HG03103 (cell line): ENCODE measurements around the gene AP3S2.
"Not testable (repeated sequence)": the region's sequence is repeated elsewhere in the genome, so short reads cannot be mapped to it uniquely, and the experiment has no call there.

Experiments used
- ATAC-seq: cut with Tn5 transposase; IDR thresholded peaks from one replicate; pipeline ENCODE4 v1.9.1; 2021; ENCODE audit warnings: low read depth; ENCODE audit not compliant: unreplicated experiment

AP3S2 gene

GRCh38 chr15:89870006-89870405 is 23.8 kb downstream of the AP3S2 start:
- ATAC-seq, result no peak

- not testable (repeated sequence) for ATAC-seq
These were observed 24.3 kb downstream of the AP3S2 start for GRCh38 chr15:89869490-89869889.

- ATAC-seq, result no peak
These were observed 28.6 kb downstream of the AP3S2 start for GRCh38 chr15:89864958-89865739.

GRCh38 chr15:89863918-89864317 is 29.9 kb downstream of the AP3S2 start:
- no peak for ATAC-seq

- ATAC-seq, result no peak
These were observed 32.9 kb downstream of the AP3S2 start for GRCh38 chr15:89860891-89861290.

GRCh38 chr15:89860431-89860830 is 33.4 kb downstream of the AP3S2 start:
- no peak for ATAC-seq

GRCh38 chr15:89858661-89859458 is 34.9 kb downstream of the AP3S2 start:
- ATAC-seq, result no peak

GRCh38 chr15:89857673-89858072 is 36.1 kb downstream of the AP3S2 start:
- ATAC-seq, result no peak

- no peak for ATAC-seq
These were observed 37.8 kb downstream of the AP3S2 start for GRCh38 chr15:89855948-89856347.

GRCh38 chr15:89854863-89855262 is 38.9 kb downstream of the AP3S2 start:
- ATAC-seq, result not testable (repeated sequence)

- ATAC-seq, result no peak
These were observed 41.3 kb downstream of the AP3S2 start for GRCh38 chr15:89852342-89852995.

GRCh38 chr15:89851673-89852341 is 42.0 kb downstream of the AP3S2 start:
- ATAC-seq, result peak; percentile 54

- no peak for ATAC-seq
These were observed 44.9 kb downstream of the AP3S2 start for GRCh38 chr15:89848970-89849292.

GRCh38 chr15:89847101-89847500 is 46.7 kb downstream of the AP3S2 start:
- no peak for ATAC-seq

GRCh38 chr15:89845305-89845893 is 48.4 kb downstream of the AP3S2 start:
- no peak for ATAC-seq

- no peak for ATAC-seq
These were observed 51.8 kb downstream of the AP3S2 start for GRCh38 chr15:89841962-89842361.

GRCh38 chr15:89841306-89841705 is 52.5 kb downstream of the AP3S2 start:
- no peak for ATAC-seq

GRCh38 chr15:89839167-89839810 is 54.5 kb downstream of the AP3S2 start:
- ATAC-seq, result no peak

GRCh38 chr15:89837830-89838178 is 56.0 kb downstream of the AP3S2 start:
- ATAC-seq, result no peak

- no peak for ATAC-seq
These were observed 56.5 kb downstream of the AP3S2 start for GRCh38 chr15:89837134-89837829.
